Stimulated activated CD4-positive, alpha-beta T cell treated with anti-CD3 and anti-CD28 coated beads, TNF-alpha, amount 100 ng/mL, for 48 hours (primary cell): ENCODE data around the gene CCNY.

ENCODE experiments used
- DNase-seq, 3 donors: peaks; one replicate each; pipeline ENCODE4 v3.0.0-alpha.2; 2020; ENCODE audit warnings: low read depth in 3 of 3

CCNY gene

GRCh38 chr10:35486297-35486990 is 150.1 kb downstream of the CCNY start:
- DNase-seq: no peak

- DNase-seq: no peak
Observed at GRCh38 chr10:35487336-35488034, 151.2 kb downstream of the CCNY start.

GRCh38 chr10:35488228-35488627 is 151.9 kb downstream of the CCNY start:
- no peak for DNase-seq

GRCh38 chr10:35492386-35493195 is 156.3 kb downstream of the CCNY start:
- DNase-seq: no peak

- DNase-seq: no peak
Observed at GRCh38 chr10:35493196-35494118, 157.1 kb downstream of the CCNY start.

GRCh38 chr10:35495521-35496119 is 159.3 kb downstream of the CCNY start:
- no peak for DNase-seq

- DNase-seq: no peak
Observed at GRCh38 chr10:35497909-35498308, 161.6 kb downstream of the CCNY start.

GRCh38 chr10:35498693-35499092 is 162.4 kb downstream of the CCNY start:
- DNase-seq: no peak

GRCh38 chr10:35501923-35502322 is 165.6 kb downstream of the CCNY start:
- DNase-seq: no peak

GRCh38 chr10:35502692-35503091 is 166.4 kb downstream of the CCNY start:
- DNase-seq: no peak

GRCh38 chr10:35503578-35503977 is 167.3 kb downstream of the CCNY start:
- no peak for DNase-seq

- no peak for DNase-seq
Observed at GRCh38 chr10:35504132-35504531, 167.8 kb downstream of the CCNY start.

GRCh38 chr10:35505241-35505873 is 169.0 kb downstream of the CCNY start:
- DNase-seq: no peak

- no peak for DNase-seq
Observed at GRCh38 chr10:35506741-35507140, 170.4 kb downstream of the CCNY start.

GRCh38 chr10:35507519-35508109 is 171.3 kb downstream of the CCNY start:
- no peak for DNase-seq

- no peak for DNase-seq
Observed at GRCh38 chr10:35508647-35509046, 172.3 kb downstream of the CCNY start.

- DNase-seq: no peak
Observed at GRCh38 chr10:35510891-35511290, 174.6 kb downstream of the CCNY start.

GRCh38 chr10:35511647-35512046 is 175.3 kb downstream of the CCNY start:
- DNase-seq: no peak

GRCh38 chr10:35516102-35516670 is 179.9 kb downstream of the CCNY start:
- DNase-seq: no peak
